Measurements from ENCODE around the gene CXorf38.
A peak's percentile ranks its signal among the peaks of the same experiment; 100 is the strongest.

Gene CXorf38

DNA sequence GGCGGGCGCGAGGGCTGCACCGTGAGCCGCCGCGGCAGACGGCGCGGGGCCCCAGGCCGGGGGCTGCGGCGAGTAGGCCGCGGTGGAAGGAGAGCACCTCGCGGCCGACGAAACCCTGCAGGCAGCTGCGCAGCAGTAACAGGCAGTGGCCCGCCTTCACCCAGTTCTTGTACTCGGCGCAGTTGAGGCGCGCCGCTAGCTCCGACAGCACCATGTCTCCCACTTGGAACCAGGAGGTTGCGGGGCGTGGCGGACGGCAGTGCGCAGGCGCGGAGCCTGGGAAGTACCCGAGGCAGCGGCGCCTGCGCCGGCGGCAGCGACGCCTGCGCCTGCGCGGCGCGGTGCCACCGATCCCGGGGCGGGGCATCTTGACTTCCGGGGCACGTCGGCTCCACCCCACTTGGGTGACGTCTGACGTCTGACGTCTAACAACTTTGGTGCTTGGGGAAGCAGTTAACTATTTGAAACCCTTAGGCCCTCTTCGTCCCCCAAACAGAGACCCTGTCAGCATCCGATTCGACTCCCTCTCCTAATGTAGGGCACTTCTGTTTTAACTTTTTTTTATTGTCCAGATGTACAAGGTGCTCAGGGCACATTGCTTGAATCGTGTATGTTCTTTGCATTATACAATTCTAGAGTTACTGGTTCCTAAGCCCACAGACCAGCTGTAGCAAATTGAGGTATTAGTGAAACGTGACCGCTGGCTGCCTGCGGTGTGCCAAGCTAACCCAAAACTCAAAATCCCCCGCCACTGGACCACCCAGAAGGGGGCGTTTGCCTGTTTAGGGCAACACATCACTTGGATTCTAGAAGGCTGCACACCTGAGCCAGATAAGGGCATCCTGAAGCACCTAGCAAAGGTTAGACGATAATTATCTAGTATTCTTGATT is at the start of gene CXorf38:
CXorf38 (minus strand) TSS at position 255 of the 891 bp plus-strand sequence; CDS start at position 214, 41 bp downstream.
- DNase-seq = peak; percentile 89

DNA sequence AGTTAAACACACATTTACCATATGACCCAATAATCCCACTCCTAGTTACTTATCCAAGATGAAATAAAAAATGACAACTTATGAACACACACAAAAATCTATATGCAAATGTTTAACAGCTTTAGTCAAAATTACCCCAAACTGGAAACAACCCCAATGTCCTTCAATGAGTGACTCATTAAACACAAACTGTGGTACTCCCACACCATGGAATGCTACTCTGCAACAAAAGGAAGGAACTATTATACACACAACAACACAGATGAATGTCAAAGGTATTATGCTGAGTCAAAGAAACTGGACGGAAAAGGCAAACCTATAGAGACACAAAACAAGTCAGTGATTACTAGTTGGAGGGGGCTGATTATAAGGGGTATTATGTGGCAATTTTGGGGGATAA is 47.4 kb upstream of the CXorf38 start:
- peak; percentile 3 for DNase-seq

- DNase-seq = no peak
Observed at GRCh38 chrX:40688929-40689328, 41.6 kb upstream of the CXorf38 start.

- DNase-seq = no peak
Observed at GRCh38 chrX:40687169-40687568, 39.8 kb upstream of the CXorf38 start.

- DNase-seq = peak; percentile 39
Observed at GRCh38 chrX:40685362-40685918, 38.1 kb upstream of the CXorf38 start.

DNA sequence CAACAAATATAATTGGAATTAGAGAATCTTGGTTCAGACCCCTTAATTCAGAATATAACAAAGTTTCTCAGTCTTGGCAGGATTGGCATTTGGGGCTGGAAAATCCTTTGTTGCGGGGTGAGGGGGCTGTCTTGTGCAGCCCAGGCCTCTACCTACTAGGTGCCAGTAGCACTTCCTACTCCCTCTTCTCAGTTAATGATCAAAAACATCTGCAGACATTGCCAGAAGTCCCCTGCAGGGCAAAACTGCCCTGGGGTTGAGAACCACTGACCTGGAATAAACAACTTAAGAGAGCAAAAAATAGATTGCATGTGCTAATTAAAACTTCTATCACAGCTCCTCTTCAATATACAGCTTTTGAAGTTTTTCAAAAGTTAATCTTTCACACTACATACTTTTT is 36.7 kb upstream of the CXorf38 start:
- no peak for DNase-seq

DNA sequence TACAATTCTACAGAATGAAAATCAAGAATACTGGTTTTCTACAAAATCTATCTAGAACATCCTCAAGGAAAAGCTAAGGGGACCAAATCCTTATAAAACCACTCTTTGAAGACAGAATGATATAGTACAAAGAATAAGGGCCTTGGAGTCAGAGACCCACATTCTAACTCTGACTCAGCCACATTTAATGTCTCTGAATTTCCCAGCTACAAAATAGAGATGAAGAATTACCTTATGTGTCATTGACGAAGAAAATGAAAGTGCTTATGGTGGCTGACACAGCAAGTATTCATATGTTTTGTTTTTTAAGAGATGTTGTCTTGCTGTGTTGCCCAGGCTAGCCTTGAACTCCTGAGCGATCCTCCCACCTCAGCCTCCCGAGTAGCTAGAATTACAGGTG is 35.9 kb upstream of the CXorf38 start:
- DNase-seq = no peak

DNA sequence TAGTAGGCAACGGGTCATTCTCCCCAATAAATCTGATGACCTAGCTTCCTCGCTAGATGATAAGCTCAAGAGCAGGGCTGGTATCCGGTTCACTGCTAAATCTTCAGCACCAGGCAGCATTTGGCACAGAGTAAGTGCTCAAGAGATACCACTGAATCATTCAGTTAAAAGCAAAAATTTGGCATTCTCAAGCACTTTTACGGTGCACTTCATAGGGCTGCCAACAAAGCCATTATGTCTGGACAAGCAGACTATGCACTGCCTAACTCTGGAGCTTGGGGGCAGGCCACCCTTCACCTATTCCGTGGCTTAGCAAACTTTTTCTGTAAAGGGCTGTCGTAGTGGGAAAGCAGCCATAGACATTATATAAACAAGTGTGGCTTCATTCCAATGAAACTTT is 23.8 kb upstream of the CXorf38 start:
- DNase-seq = no peak

- DNase-seq = no peak
Observed at GRCh38 chrX:40663880-40664630, 16.7 kb upstream of the CXorf38 start.

- DNase-seq = no peak
Observed at GRCh38 chrX:40663078-40663740, 15.8 kb upstream of the CXorf38 start.

GRCh38 chrX:40661489-40661888 is 14.1 kb upstream of the CXorf38 start:
- DNase-seq = no peak

DNA sequence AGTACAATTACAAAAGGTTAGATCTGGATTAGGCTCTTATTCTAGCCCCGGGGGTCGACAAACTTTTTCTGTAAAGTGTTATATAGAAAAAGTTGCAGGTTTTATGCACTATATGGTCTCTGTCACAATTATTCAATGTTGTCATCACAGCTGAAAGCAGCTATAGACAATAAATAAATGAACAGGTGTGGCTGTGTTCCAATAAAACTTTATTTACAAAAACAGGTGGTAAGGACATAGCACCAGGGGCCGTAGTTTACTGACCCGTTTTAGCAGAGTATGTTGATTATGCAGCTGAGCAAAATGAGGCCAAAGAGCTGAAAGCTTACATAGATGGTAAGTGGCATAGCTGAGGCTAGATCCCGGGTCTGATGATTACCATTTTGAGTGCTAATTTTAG is 13.0 kb upstream of the CXorf38 start:
- no peak for DNase-seq

- no peak for DNase-seq
Observed at GRCh38 chrX:40653535-40653934, 6.2 kb upstream of the CXorf38 start.

- no peak for DNase-seq
Observed at GRCh38 chrX:40652664-40653063, 5.3 kb upstream of the CXorf38 start.

DNA sequence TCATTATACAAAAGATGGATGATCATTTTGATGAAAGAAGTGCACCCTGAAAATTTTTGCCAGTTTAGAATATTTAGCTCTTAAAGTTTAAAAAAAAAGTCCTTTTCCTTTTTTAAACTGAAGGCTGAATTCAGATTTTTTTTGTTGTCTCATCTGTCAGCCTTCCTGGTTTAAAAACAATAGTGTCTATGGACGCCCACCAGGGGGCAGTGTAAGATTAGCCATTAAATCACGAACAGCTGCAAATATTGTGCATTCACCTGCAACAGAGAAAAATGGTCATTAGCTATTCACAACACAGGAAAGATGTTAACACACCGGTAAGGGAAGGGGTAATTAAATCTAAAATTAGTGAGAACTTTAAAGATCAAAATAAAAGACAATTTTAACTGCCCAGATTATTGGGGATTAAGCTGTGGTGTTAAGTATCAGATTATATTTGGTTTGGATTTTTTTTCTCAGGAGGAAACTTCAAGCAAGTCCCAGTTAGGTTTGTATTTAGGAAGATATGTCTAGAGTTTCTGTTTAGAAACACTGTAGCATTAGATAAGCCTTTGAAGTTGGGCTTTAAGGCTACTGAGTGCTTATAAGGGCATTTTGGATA is 4.4 kb upstream of the CXorf38 start:
- DNase-seq = peak; percentile 51

GRCh38 chrX:40646489-40647306 is 663 bp downstream of the CXorf38 start:
- peak; percentile 37 for DNase-seq

DNA sequence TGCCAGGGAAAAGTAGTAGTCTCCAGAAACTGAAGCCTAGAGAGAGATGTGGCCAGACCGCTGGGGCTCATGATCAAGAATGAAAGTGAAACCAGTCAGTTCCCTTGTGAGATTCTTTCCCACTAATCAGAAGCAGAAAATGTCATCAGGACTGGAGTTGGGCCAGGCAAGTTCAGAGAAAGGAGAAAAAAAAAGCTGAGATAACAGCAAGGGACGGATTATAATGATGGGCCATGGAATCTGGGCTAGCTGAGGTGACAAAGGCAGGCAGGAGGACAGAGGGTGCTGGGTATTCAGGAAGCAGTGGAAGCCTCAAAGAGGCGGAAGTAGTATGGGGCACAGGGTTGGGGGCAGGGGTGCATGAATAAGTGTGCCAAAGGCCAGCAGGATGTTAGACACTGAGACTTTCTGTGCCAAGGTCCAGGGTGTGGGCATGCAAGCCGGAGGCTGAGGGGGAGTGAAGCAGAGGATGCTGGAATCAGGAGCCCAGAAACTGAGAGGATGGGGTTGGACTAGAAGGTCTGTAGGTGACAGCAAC is 2.5 kb downstream of the CXorf38 start:
- peak; percentile 85 for DNase-seq

DNA sequence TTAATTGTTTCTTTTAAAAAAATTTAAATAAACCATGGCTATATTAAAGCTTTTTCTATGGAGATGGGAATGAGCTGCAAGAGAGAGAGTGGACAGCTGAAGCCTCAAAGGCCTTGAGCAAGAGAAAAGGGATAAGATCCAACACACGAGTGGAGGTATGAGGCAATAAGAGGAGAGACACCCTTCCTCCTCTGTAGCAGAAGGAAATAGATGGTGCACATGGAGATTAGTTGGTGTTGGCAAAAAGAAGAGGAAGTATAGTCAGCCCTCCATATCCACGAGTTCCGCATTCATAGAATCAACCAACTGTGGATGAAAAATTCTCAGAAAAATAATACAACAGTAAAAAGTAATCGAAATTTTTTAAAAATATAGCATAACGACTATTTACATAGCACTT is 3.2 kb downstream of the CXorf38 start:
- peak; percentile 87 for DNase-seq

DNA sequence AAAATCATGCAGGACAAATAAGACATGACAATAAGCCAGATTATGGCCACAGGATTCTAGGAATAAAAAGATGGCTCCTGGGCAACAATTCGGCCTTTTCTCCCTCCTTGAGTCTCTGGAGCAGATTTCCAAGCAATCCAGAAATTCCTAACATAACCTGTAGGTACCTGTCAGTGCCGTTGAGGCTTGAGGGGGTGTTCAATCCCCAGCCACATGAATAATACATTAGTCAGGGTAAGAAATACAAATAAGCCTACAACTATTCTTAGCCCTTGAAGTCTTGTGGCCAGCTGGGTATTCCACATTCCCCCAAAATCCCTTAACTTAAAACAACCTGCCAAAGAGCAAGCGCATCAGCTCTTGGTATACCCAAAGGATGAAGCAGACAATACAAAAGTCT is 9.7 kb downstream of the CXorf38 start:
- no peak for DNase-seq

DNA sequence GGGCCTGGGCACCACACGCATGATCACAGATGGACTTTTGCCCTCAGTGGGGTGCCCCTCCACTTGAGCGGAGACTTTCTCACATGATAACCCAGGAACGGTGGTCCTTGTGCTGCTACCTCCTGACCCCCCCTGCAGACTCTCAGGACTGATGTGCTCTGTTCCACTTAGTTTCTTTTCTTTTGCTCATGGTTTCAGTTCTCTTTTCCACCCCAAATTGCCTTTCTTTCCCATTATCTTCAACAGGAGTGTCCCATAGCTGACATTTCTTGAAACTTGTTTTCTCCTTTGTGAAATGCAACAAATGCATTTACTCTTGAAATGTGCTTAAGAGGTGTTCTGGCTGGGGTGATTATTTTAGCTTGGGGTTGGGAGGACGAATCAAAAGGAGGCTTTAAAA is 15.2 kb downstream of the CXorf38 start:
- no peak for DNase-seq

DNA sequence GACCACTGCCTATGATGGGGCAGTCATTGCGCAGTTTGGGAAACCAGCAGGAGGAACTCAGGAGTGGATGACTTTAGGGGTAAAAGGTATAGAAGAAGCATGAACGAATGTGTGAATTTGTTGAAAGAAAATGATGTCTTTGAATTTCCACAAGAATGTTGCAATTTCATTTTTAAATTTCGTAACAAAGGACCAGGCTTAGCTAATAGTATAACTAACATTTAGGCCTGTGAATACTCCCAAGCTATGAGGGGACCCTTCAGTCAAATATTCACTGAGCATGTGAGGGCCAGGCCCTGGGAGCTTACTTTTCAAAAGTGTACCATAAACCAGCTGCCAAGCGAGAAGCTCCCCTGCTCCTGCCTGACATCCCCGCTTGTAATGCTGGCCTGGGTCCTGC is 18.9 kb downstream of the CXorf38 start:
- peak; percentile 30 for DNase-seq

DNA sequence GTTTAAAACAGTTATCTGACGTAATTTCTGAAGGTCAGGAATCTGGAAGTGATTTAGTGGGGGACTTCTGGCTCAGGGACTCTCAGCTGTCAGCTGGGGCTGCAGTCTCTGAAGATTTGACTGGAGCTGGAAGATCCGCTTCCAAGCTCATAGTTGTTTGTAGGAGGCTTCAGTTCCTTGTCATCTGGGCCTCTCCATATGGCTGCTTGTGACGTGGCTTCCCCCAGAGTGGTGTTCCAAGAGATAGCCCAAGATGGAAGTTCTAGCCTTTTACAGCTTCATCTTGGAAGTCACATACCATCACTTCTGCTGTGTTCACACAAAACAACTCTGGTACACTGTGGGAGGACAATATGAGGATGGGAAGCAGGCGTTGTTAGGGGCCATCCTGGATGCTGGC is 22.1 kb downstream of the CXorf38 start:
- no peak for DNase-seq

All from inflammatory macrophage treated with lipopolysaccharide for 4 hours (primary cell).